WTC11 (cell line): ENCODE measurements around the gene OTOP1.

ENCODE experiments used
- FOXJ3 ChIP-seq: sonication (generic); formaldehyde crosslinking; IDR thresholded peaks from 2 replicates; pipeline ENCODE4 v1.9.0; 2021; ENCODE audit warnings: missing genetic modification reagents, mild to moderate bottlenecking, borderline replicate concordance
- SP1 ChIP-seq: sonication (generic); formaldehyde crosslinking; conservative IDR thresholded peaks from 2 replicates; pipeline ENCODE4 v1.8.1; 2022; ENCODE audit warnings: missing genetic modification reagents
- TEAD1 ChIP-seq: sonication (generic); formaldehyde crosslinking; IDR thresholded peaks from 2 replicates; pipeline ENCODE4 v1.8.0; 2022; ENCODE audit warnings: mild to moderate bottlenecking, missing genetic modification reagents
- TF ChIP-seq, protein P1 (sequence below): fragments of 200-600 bp; IDR thresholded peaks from 2 replicates; pipeline ENCODE4 v1.8.0; 2022; ENCODE audit warnings: antibody characterized with exemption
- TF ChIP-seq, protein P2 (sequence below): sonication (generic); formaldehyde crosslinking; conservative IDR thresholded peaks from 2 replicates; pipeline ENCODE4 v1.8.1; 2022; ENCODE audit warnings: mild to moderate bottlenecking, missing genetic modification reagents
- TF ChIP-seq, protein P3 (sequence below): sonication (generic); formaldehyde crosslinking; IDR thresholded peaks from 2 replicates; pipeline ENCODE4 v1.8.0; 2022; ENCODE audit warnings: mild to moderate bottlenecking, missing genetic modification reagents

DNA sequence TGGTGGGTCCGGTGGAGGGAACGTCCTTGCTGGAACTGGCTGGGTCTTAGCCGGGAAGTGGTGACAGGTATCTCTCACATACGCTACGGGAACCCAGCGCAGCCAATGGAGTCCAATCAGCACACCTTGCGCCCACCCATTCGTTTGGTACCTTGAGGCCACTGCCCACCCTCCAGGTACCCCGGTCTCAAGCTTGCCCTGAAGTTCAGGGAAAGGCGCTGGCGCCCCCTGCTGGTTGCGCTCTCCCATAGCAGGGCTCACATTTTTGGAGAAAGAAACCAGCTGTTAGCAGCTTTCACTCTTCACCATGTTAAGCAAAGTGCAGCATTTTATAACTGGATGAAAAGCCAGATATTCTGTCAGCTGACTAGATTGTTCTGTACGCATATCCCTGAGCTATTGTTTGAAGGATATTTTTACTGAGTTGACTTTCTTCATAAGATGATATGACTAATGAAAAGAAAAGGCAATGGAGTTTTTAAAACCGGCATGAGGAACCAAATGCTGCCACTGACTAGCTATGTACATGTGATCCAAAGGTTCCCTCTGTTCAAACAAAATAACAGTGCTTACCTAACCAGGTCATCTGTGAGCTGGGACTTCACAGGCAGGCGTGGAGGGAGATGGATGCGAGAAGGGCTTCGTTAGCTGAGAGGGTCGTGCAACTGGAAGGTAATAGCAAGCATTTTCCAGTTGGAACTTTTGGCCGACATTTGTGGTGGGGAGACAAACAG lies 43.7 kb downstream of the OTOP1 start:
- TF ChIP-seq, protein P1, sequence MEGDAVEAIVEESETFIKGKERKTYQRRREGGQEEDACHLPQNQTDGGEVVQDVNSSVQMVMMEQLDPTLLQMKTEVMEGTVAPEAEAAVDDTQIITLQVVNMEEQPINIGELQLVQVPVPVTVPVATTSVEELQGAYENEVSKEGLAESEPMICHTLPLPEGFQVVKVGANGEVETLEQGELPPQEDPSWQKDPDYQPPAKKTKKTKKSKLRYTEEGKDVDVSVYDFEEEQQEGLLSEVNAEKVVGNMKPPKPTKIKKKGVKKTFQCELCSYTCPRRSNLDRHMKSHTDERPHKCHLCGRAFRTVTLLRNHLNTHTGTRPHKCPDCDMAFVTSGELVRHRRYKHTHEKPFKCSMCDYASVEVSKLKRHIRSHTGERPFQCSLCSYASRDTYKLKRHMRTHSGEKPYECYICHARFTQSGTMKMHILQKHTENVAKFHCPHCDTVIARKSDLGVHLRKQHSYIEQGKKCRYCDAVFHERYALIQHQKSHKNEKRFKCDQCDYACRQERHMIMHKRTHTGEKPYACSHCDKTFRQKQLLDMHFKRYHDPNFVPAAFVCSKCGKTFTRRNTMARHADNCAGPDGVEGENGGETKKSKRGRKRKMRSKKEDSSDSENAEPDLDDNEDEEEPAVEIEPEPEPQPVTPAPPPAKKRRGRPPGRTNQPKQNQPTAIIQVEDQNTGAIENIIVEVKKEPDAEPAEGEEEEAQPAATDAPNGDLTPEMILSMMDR = peak; percentile 94
- TF ChIP-seq, protein P2, sequence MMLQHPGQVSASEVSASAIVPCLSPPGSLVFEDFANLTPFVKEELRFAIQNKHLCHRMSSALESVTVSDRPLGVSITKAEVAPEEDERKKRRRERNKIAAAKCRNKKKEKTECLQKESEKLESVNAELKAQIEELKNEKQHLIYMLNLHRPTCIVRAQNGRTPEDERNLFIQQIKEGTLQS (CRISPR knock-in tag) = no peak
- TF ChIP-seq TEAD1 (CRISPR knock-in tag) = no peak
- TF ChIP-seq, protein P3, sequence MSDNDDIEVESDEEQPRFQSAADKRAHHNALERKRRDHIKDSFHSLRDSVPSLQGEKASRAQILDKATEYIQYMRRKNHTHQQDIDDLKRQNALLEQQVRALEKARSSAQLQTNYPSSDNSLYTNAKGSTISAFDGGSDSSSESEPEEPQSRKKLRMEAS (CRISPR knock-in tag) = no peak
- no peak for TF ChIP-seq FOXJ3 (CRISPR knock-in tag)
- no peak for TF ChIP-seq SP1 (CRISPR knock-in tag)
